ENCODE measurements around the gene HOXC5.

Gene HOXC5

DNA sequence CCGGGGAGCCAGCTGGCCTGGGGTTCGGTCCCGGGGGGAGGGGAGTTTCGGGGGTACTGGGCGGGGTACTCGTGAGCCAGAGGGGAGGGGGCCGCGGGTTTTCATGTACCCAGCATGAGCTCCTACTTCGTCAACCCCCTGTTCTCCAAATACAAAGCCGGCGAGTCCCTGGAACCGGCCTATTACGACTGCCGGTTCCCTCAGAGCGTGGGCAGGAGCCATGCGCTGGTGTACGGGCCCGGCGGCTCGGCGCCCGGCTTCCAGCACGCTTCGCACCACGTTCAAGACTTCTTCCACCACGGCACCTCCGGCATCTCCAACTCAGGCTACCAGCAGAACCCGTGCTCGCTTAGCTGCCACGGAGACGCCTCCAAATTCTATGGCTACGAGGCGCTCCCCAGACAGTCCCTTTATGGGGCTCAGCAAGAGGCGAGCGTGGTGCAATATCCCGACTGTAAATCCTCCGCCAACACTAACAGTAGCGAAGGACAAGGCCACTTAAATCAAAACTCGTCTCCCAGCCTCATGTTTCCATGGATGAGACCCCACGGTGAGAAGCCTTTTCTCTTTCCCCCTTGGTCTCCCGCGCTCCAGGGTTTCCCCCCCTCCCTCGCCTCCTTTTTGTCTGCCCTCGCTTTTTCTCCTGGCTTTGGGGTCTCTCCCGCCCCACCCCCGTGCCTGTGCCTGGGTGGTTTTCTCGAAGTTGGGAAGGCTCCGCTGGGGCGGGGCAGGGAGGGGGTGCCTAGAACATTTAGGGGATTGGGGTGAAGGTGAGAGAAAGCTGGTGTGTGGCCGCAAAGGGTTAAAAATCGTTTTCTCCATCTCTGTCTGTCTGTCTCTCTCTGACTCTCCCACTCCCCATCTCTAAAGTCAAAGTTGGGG lies 23.4 kb upstream of the HOXC5 start:
- DNase-seq = no peak

GRCh38 chr12:54010053-54010971 lies 22.5 kb upstream of the HOXC5 start:
- DNase-seq = no peak

DNA sequence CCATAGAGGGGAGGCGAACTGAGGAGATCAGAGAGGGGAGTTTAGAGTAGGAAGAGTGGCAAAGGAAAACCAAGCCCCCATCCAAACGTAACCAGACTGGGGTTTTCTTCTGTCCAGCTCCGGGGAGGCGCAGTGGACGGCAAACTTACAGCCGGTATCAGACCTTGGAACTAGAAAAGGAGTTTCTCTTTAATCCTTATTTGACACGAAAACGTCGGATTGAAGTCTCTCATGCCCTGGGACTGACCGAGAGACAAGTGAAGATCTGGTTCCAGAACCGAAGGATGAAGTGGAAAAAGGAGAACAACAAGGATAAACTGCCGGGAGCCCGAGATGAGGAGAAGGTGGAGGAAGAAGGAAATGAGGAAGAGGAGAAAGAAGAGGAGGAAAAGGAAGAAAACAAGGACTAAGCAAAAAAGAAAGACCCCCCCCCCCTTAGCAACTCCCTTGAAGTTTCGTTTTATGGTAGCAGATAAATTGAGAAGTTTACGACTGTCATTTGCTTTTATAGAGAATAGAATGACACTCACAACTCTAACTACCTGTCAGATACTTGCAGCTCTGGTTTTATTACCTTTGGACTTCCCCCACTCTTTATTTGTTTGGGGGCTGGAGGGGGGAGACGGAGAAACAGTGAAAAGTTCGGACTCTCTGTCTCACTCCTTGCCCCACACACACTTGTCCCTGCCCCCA lies 21.7 kb upstream of the HOXC5 start:
- no peak for DNase-seq

GRCh38 chr12:54011665-54012532 lies 21.0 kb upstream of the HOXC5 start:
- DNase-seq = no peak

- DNase-seq = no peak
Measured at GRCh38 chr12:54012631-54013409, 20.0 kb upstream of the HOXC5 start.

GRCh38 chr12:54014377-54015017 lies 18.4 kb upstream of the HOXC5 start:
- DNase-seq = no peak

- no peak for DNase-seq
Measured at GRCh38 chr12:54015018-54015931, 17.6 kb upstream of the HOXC5 start.

DNA sequence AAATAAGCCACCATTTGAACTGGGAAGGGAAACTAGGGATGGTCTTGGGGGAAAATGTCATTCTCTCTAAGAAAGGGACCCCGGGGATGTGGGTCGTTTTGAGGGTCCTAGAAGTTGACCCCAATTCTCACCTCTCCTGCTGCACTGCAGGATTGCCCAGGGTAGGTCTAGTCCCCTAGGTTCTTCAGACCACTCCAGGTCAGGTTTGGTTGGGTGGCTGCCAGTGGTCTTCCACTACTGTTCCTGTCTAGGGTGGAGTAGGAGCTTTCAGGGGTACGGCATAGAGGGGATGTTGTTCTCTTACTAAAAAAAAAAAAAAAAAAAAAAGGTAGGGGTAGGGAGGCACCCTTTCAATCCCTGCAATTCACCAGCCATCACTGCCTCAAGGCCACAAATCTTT lies 16.8 kb upstream of the HOXC5 start:
- no peak for DNase-seq

GRCh38 chr12:54016478-54016964 lies 16.3 kb upstream of the HOXC5 start:
- DNase-seq = no peak

DNA sequence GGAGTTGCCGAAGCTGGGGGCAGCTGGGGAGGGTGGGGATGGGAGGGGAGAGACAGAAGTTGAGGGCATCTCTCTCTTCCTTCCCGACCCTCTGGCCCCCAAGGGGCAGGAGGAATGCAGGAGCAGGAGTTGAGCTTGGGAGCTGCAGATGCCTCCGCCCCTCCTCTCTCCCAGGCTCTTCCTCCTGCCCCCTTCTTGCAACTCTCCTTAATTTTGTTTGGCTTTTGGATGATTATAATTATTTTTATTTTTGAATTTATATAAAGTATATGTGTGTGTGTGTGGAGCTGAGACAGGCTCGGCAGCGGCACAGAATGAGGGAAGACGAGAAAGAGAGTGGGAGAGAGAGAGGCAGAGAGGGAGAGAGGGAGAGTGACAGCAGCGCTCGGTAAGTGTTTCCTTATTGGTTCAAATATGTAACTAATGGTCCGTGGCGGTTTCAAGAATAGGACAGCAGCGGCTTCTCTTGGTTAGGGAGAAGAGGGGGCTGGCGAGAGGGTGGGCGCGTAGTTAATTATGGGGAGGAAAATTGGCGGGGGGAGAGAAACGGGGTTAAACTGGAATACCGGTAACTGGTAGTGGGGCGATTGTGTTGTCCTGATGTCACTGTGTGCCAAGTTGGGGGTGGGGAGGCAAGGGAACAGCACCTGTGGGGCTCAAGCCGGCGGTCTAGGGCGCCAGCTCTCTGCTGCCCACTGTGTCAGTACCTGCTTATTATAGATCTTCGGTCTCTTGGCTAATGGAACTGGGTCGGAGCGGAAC lies 15.6 kb upstream of the HOXC5 start:
- peak; percentile 72 for DNase-seq

DNA sequence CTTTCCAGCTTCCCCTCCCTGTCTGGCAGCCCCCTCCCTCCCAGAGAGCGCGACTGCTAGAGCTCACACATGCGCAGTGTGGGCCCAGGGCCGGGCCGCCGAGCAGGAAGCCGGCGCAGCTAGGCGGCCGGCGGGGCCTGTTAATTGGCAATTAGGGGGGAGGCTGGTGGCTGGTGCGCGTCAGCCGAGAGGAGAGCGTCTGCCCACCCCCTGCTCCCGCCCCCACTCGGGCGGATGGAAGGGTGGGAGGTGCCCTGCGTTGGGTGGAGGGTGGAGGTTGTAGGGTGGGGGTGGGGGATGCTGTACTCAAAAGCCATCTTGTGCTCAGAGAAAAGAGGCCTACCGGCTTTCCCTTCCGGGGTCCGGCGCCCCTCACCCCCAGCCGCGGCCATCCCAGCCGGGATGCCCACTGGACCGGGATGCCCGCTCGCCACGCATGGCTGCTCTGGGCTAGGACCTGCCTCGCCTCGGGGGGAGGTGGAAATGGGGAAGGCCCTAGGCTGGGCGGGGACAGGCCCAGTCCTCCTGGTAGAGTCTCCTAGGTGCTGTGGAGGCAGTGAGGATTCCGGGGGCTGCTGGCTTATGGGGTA lies 14.9 kb upstream of the HOXC5 start:
- DNase-seq = peak; percentile 85

GRCh38 chr12:54018468-54018984 lies 14.3 kb upstream of the HOXC5 start:
- no peak for DNase-seq

GRCh38 chr12:54019091-54019811 lies 13.6 kb upstream of the HOXC5 start:
- DNase-seq = no peak

DNA sequence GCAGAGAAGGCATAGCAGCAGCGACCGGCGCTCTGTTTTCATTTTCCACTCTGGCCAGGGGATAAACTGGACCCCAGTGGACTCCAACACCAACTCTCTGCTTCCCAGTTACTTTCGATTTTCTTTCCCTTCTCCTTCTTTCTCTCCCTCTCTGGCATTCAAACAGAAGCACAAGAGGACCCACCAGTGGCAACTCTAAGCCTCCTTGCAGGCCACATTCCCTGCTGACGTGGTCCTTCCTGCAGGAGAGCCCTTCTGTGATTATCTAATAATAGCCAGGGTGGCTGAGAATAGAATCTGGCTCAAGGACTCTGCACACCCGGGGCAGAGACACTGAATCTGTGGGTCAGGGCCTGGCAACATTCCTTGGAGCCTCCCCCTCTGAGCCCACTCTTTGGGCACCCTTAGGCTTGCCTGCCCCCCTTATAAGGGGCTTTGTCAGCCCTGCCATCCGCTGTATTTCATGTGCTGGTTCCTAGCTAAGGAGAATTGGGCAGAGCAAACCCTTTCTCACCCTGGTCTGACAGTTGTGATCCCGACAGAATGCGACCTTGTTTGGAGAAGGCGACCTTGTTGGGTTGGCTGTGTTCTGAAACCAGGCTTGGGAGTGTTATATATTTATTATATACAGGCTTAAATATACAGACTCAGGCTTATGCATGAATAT lies 12.8 kb upstream of the HOXC5 start:
- no peak for DNase-seq

- DNase-seq = no peak
Measured at GRCh38 chr12:54020591-54021405, 12.1 kb upstream of the HOXC5 start.
